ENCODE results near the gene FRY. TPM values are rescaled to one million over a fixed set of nuclear protein-coding genes. Genes with fewer than 3 reads are reported as not detected.

The FRY gene
- total and polyA plus RNA-seq, 2 donors (not counting 1 experiment from before 2014, with no cell fraction given) = 2.3 to 6.3 TPM

DNA sequence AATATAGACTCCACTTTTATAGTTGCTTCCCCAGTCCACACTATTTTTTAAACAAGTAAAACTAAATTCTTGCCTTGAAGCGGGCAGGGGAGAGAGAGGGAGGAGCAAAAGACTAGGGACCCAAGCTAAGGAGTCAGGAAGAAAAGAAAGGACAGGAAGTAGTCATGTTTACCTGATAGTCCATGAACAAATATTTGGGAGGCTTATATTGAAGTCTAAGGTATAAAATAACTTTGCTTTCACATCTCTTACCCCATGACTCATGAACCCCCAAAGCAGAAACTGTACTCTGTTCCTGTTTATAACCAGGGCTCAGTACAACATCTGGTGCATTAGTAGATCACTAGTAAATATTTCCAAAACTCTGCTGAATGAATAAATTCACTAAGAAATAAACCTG is 216.3 kb downstream of the FRY start:
- Histone ChIP-seq H3K4me3 (ENCODE audit: control extremely low read depth in 1 of 5, extremely low read depth in 1 of 5, insufficient read depth in 1 of 5, low read depth in 2 of 5, low read length in 4 of 5) (no peak overlapping the region), H3K27ac (ENCODE audit: low read length in 2 of 2) (no peak overlapping the region), H3K9ac (ENCODE audit: low read length) (no peak overlapping the region), H3K27me3 (replicated peaks in 1 of 4; ENCODE audit: control extremely low read depth in 1 of 4, control insufficient read depth in 3 of 4, insufficient read depth in 4 of 4, low read length in 3 of 4) (no peaks in the 10 kb centered on the region), H4K20me1 (ENCODE audit: control insufficient read depth, insufficient read depth, low read length, poor library complexity, severe bottlenecking) (no peaks in the 10 kb centered on the region), H3K9me3 (ENCODE audit: control extremely low read depth in 1 of 3, control insufficient read depth in 2 of 3, insufficient read depth in 1 of 3, low read length in 2 of 3) (no peaks in the 10 kb centered on the region), H3K4me2 (replicated peaks; ENCODE audit: low read depth, low read length, poor library complexity, severe bottlenecking) (no peak overlapping the region), H3K79me2 (ENCODE audit: control insufficient read depth, insufficient read depth, low read length) (no peaks in the 10 kb centered on the region), H2AFZ (ENCODE audit: insufficient read depth, low read depth, low read length, poor library complexity, severe bottlenecking) (no peak overlapping the region), H3K36me3 (replicated peaks in 1 of 2; ENCODE audit: control extremely low read depth in 1 of 2, control insufficient read depth in 1 of 2, extremely low read depth in 1 of 2, insufficient read depth in 2 of 2, low read length in 1 of 2) (no peaks in the 10 kb centered on the region), H3K4me1 (ENCODE audit: control insufficient read depth in 2 of 2, insufficient read depth in 2 of 2, low read length in 2 of 2) (no peaks in the 10 kb centered on the region)
- no CpG with 5 or more reads among the region's 1 CpG for WGBS (ENCODE audit: insufficient coverage)
- Mint-ChIP-seq H3K27me3 (no peaks in the 10 kb centered on the region), H3K4me1 (no peaks in the 10 kb centered on the region), H3K27ac (no peak overlapping the region), H3K9me3 (ENCODE audit: insufficient read depth) (no peaks in the 10 kb centered on the region), H3K4me3 (no peak overlapping the region)
- TF ChIP-seq CTCF (IDR thresholded peaks at IDR 0.05) = no peak
- no peak for TF ChIP-seq EZH2 (IDR thresholded peaks at IDR 0.05; ENCODE audit: borderline replicate concordance, insufficient read depth, low read depth, low read length, poor library complexity, severe bottlenecking)
- no peak for DNase-seq
- CTCF ChIA-PET = interaction anchor here (1.0 to 1.8 kb wide), 4 partner anchors 12 to 335 kb away, joined by 3 to 7 read pairs (median 5); no protein-coding TSS in a partner anchor
- intact Hi-C loops (cut with micrococcal nuclease) = loop anchor here (2.0 kb wide), 1 partner anchor 195 kb away; no protein-coding TSS in a partner anchor
- POLR2A ChIA-PET = no interaction called here
- ATAC-seq (ENCODE audit: low read depth) = no peak

- 70% methylated on average over 3 of the region's 3 CpGs for WGBS (ENCODE audit: insufficient coverage)
- POLR2A ChIA-PET = no interaction called here
Measured at GRCh38 chr13:32248801-32249200, 217.2 kb downstream of the FRY start.

More at GRCh38 chr13:32248801-32249200, 217.2 kb downstream of the FRY start:
- intact Hi-C loops (cut with micrococcal nuclease) = no loop called here
- Mint-ChIP-seq H3K4me3 (no peak overlapping the region), H3K9me3 (ENCODE audit: insufficient read depth) (no peaks in the 10 kb centered on the region), H3K27me3 (no peaks in the 10 kb centered on the region), H3K4me1 (no peaks in the 10 kb centered on the region), H3K27ac (no peak overlapping the region)
- TF ChIP-seq CTCF (IDR thresholded peaks at IDR 0.05) = no peak
- no peak for TF ChIP-seq EZH2 (IDR thresholded peaks at IDR 0.05; ENCODE audit: borderline replicate concordance, insufficient read depth, low read depth, low read length, poor library complexity, severe bottlenecking)
- Histone ChIP-seq H3K79me2 (ENCODE audit: control insufficient read depth, insufficient read depth, low read length) (no peaks in the 10 kb centered on the region), H3K4me3 (ENCODE audit: control extremely low read depth in 1 of 5, extremely low read depth in 1 of 5, insufficient read depth in 1 of 5, low read depth in 2 of 5, low read length in 4 of 5) (no peak overlapping the region), H3K9me3 (ENCODE audit: control extremely low read depth in 1 of 3, control insufficient read depth in 2 of 3, insufficient read depth in 1 of 3, low read length in 2 of 3) (no peaks in the 10 kb centered on the region), H4K20me1 (ENCODE audit: control insufficient read depth, insufficient read depth, low read length, poor library complexity, severe bottlenecking) (no peaks in the 10 kb centered on the region), H3K4me1 (ENCODE audit: control insufficient read depth in 2 of 2, insufficient read depth in 2 of 2, low read length in 2 of 2) (no peaks in the 10 kb centered on the region), H3K36me3 (replicated peaks in 1 of 2; ENCODE audit: control extremely low read depth in 1 of 2, control insufficient read depth in 1 of 2, extremely low read depth in 1 of 2, insufficient read depth in 2 of 2, low read length in 1 of 2) (no peaks in the 10 kb centered on the region), H3K27me3 (replicated peaks in 1 of 4; ENCODE audit: control extremely low read depth in 1 of 4, control insufficient read depth in 3 of 4, insufficient read depth in 4 of 4, low read length in 3 of 4) (no peaks in the 10 kb centered on the region), H3K4me2 (replicated peaks; ENCODE audit: low read depth, low read length, poor library complexity, severe bottlenecking) (no peak overlapping the region), H3K27ac (ENCODE audit: low read length in 2 of 2) (no peak overlapping the region), H2AFZ (ENCODE audit: insufficient read depth, low read depth, low read length, poor library complexity, severe bottlenecking) (no peak overlapping the region), H3K9ac (ENCODE audit: low read length) (no peak overlapping the region)
- CTCF ChIA-PET = interaction anchor here (1.0 to 1.2 kb wide), 2 partner anchors 13 to 336 kb away, joined by 3 to 7 read pairs; no protein-coding TSS in a partner anchor
- ATAC-seq (ENCODE audit: low read depth) (no peak), DNase-seq (no peak)

Data from B cell (primary cell).